Parathyroid adenoma (tissue), 2 donors: ENCODE measurements around the gene KIFC1.
A peak's percentile ranks its signal among the peaks of the same experiment; 100 is the strongest.

Experiments used
- H2AFZ ChIP-seq: fragments of 300-600 bp; sonication (generic); one replicate; pipeline ENCODE4 v1.7.0; 2017; ENCODE audit warnings: antibody characterized with exemption, mild to moderate bottlenecking
- H3K27ac ChIP-seq: fragments of 300-600 bp; sonication (generic); one replicate; pipeline ENCODE4 v1.7.0; 2017
- H3K27me3 ChIP-seq: fragments of 300-600 bp; sonication (generic); one replicate; pipeline ENCODE4 v1.7.0; 2017; ENCODE audit warnings: low read length; ENCODE audit not compliant: control insufficient read depth, insufficient read depth
- H3K36me3 ChIP-seq: fragments of 300-600 bp; sonication (generic); one replicate; pipeline ENCODE4 v1.7.0; 2017; ENCODE audit warnings: low read length; ENCODE audit not compliant: control insufficient read depth, insufficient read depth
- H3K4me1 ChIP-seq: fragments of 300-600 bp; sonication (generic); one replicate; pipeline ENCODE4 v1.7.0; 2017; ENCODE audit warnings: control low read depth
- H3K4me2 ChIP-seq: fragments of 300-600 bp; sonication (generic); one replicate; pipeline ENCODE4 v1.7.0; 2017; ENCODE audit warnings: low read length
- H3K4me3 ChIP-seq: fragments of 300-600 bp; sonication (generic); one replicate; pipeline ENCODE4 v1.7.0; 2017; ENCODE audit warnings: low read depth, low read length
- H3K79me2 ChIP-seq: fragments of 300-600 bp; sonication (generic); one replicate; pipeline ENCODE4 v1.7.0; 2017; ENCODE audit warnings: control low read depth
- H3K9ac ChIP-seq: fragments of 300-600 bp; sonication (generic); one replicate; pipeline ENCODE4 v1.7.0; 2017; ENCODE audit warnings: mild to moderate bottlenecking
- H3K9me3 ChIP-seq: fragments of 300-600 bp; sonication (generic); one replicate; pipeline ENCODE4 v1.7.0; 2017; ENCODE audit warnings: low read length; ENCODE audit not compliant: control insufficient read depth
- CTCF ChIP-seq: fragments of 300-600 bp; sonication (generic); IDR thresholded peaks from one replicate; pipeline ENCODE4 v1.7.0; 2017; ENCODE audit warnings: antibody characterized with exemption, mild to moderate bottlenecking
- donor health status: primary hyperparathyroidism.

The KIFC1 gene

GRCh38 chr6:33446356-33446755, 54.7 kb downstream of the KIFC1 start:
- Histone ChIP-seq H2AFZ (no peak overlapping the region), H3K27me3 (no peaks in the 10 kb centered on the region), H3K36me3 (no peaks in the 10 kb centered on the region), H3K4me1 (no peaks in the 10 kb centered on the region), H3K79me2 (peaks cover 2% of the 10 kb centered on the region), H3K4me3 (no peak overlapping the region), H3K9me3 (no peaks in the 10 kb centered on the region), H3K9ac (no peak overlapping the region), H3K27ac (no peak overlapping the region), H3K4me2 (no peak overlapping the region)
- no peak for TF ChIP-seq CTCF

DNA sequence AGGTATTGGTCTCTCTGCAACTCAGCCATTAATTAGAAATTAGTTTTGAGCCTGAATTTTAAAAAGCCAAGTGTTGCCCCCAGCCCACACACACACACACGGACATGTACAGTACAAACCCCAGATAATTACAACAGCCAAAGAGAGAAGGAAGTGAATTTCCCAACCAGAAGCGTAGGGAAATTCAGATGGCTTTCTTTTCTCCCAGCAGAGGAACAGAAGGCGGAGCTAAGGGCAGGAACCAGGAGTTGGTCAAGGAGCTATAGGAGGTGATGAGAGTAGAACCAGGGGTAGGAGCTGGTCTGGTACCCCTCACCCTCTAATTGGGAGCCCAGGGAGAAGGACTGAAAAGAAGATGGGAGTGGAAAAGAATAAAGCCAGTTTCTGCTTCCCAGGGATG, 58.8 kb downstream of the KIFC1 start:
- TF ChIP-seq CTCF: no peak
- no peak overlapping the region for H3K4me3 ChIP-seq
- H3K79me2 ChIP-seq: peaks cover 2% of the 10 kb centered on the region
- no peaks in the 10 kb centered on the region for H3K4me1 ChIP-seq
- no peak overlapping the region for H3K9ac ChIP-seq
- H3K27me3 ChIP-seq: no peaks in the 10 kb centered on the region
- no peaks in the 10 kb centered on the region for H3K9me3 ChIP-seq
- no peak overlapping the region for H3K4me2 ChIP-seq
- no peak overlapping the region for H2AFZ ChIP-seq
- no peak overlapping the region for H3K27ac ChIP-seq
- no peaks in the 10 kb centered on the region for H3K36me3 ChIP-seq

- H3K27me3 ChIP-seq: no peaks in the 10 kb centered on the region
- no peak overlapping the region for H3K27ac ChIP-seq
- no peak overlapping the region for H2AFZ ChIP-seq
- H3K4me1 ChIP-seq: no peaks in the 10 kb centered on the region
- H3K4me2 ChIP-seq: no peak overlapping the region
- H3K36me3 ChIP-seq: no peaks in the 10 kb centered on the region
- H3K4me3 ChIP-seq: no peak overlapping the region
- no peaks in the 10 kb centered on the region for H3K79me2 ChIP-seq
- H3K9me3 ChIP-seq: no peaks in the 10 kb centered on the region
- no peak for TF ChIP-seq CTCF
- H3K9ac ChIP-seq: no peak overlapping the region
These were observed 60.0 kb downstream of the KIFC1 start for GRCh38 chr6:33451606-33452005.

GRCh38 chr6:33452496-33452895, 60.9 kb downstream of the KIFC1 start:
- no peaks in the 10 kb centered on the region for H3K27me3 ChIP-seq
- no peaks in the 10 kb centered on the region for H3K36me3 ChIP-seq
- H3K27ac ChIP-seq: no peak overlapping the region
- no peak overlapping the region for H3K4me3 ChIP-seq
- no peak overlapping the region for H3K9ac ChIP-seq
- TF ChIP-seq CTCF: no peak
- no peak overlapping the region for H2AFZ ChIP-seq
- no peak overlapping the region for H3K4me2 ChIP-seq
- H3K4me1 ChIP-seq: no peaks in the 10 kb centered on the region
- no peaks in the 10 kb centered on the region for H3K79me2 ChIP-seq
- H3K9me3 ChIP-seq: no peaks in the 10 kb centered on the region

DNA sequence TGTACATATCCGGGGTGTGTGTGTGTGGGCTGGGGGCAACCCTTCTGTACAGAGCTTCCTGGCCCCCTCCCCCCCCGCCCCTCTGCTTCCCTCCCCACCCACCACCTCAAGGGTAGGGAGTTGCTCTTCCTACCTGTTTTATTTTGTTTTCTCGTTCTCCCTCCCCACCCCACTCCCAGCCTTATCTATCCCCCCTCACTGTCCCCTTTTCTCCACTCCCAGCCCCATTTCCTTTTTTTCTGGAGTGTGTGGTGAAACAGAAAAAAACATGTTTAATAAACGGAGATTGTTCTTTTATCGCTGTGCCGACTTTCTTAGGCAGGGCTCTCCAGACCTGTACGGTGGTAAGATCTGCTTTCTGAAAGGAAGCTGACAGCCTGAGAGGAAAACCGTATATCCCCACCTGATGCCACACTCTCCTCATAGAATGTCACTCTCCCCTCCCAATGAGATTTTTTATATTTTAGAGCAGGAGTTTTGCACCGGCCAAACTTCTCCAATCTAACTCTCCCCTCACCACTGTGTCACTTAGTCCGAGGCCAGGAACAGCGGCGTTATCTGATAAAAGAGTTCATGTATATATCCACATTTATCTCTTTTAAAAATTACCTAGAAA, 61.9 kb downstream of the KIFC1 start:
- H3K4me3 ChIP-seq: peak overlapping the region; percentile 95
- no peak for TF ChIP-seq CTCF
- H2AFZ ChIP-seq: peak overlapping the region; percentile 75
- H3K4me1 ChIP-seq: no peaks in the 10 kb centered on the region
- peak overlapping the region; percentile 94 for H3K4me2 ChIP-seq
- H3K9ac ChIP-seq: no peak overlapping the region
- H3K27ac ChIP-seq: peak overlapping the region; percentile 52
- no peaks in the 10 kb centered on the region for H3K36me3 ChIP-seq
- no peaks in the 10 kb centered on the region for H3K79me2 ChIP-seq
- no peaks in the 10 kb centered on the region for H3K9me3 ChIP-seq
- no peaks in the 10 kb centered on the region for H3K27me3 ChIP-seq
